GM18909 (cell line): ENCODE data around the gene NTMT1.

ENCODE experiments used
- ATAC-seq: cut with Tn5 transposase; IDR thresholded peaks from one replicate; pipeline ENCODE4 v1.9.1; 2021; ENCODE audit warnings: mild to moderate bottlenecking; ENCODE audit not compliant: unreplicated experiment, poor library complexity

Gene NTMT1

DNA sequence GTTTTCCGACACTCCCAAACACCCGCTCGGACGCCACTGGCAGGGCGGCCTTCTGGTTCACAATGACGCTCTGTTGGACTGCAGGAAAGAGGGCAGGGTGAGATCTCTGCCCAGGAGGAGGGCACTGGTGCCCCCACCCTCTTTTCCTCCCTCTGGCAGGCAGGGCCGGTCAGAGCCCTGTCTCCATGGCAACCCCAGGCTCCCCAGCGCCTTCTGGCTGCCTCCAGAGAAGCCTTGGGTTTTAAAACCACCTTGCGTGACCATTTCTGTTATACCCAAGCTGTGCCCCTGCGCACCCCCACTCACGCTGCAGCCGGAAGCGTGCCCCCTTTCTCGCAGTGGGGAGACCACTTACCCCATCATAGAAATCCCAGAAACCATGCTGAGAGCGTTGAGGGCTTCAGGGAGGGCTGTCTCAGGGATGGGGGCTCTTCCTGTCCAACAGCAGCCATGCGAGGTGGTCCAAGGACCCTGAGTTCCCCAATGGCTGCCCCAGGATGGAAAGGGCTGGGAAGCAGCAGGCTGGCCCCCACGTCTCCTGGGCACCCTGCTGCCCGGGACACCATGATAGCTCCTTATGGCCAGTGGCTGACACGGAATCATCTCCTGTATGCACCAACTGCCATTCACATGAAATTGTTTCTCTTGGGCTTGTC, 12.3 kb upstream of the NTMT1 start:
- no peak for ATAC-seq

DNA sequence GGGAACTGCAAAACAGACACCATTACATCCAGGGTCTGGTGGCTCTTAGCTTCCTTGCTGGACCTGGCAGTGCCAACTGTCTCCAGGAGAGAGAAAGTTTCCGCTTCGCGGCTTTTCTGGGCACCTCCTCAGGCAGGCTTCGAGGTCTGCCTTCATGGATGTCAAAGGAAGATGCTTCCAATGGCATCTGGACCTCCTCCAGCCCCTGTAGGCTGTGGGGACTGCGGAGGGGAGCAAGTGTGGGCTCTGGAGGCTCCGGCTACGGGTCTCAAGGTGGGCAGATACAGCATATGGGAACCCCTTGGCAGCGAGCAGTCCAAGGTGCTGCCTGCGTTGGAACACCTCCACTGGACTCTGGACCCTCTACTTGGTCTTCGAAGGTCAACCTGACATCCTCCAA, 11.0 kb upstream of the NTMT1 start:
- no peak for ATAC-seq

DNA sequence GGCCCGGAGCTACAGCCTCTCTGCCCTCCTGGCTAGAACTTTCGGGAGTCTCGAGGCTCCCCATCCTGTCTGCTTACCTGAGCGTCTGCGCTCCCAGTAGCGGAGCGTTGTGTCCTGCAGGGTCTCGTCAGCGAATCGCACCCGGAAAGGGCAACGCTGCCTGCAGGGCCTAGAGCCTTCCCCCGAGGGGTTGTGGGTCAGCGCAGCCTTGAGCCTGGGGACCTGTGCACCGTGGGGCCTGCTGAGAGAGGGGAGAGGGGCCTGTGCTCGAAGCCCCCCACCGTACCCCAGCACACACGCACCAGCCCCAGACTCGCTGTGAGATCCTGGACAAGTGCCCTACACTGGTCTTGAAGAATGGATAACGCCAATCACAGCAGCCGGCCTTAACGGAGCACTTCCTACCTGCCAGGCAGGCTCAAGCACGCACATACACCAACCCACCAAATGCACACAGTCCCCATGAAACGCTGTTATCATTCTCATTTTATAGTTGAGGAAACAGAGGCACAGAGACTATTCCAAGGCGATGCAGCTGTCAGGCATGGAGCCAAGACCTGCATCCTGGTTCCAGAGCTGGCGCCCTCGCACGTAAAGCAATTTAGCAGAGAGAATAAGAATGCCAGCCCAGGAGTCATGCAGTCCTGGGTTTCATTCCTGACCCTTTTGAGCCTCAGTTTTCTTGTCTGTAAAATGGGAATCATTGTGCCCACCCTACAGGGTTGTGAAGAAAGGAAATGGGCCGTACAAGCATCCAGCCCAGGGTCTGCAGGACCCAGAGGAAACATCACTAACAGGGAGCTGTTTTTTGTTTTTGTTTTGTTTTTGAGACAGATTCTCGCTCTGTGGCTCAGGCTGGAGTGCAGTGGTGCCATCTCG, 10.3 kb upstream of the NTMT1 start:
- no peak for ATAC-seq

DNA sequence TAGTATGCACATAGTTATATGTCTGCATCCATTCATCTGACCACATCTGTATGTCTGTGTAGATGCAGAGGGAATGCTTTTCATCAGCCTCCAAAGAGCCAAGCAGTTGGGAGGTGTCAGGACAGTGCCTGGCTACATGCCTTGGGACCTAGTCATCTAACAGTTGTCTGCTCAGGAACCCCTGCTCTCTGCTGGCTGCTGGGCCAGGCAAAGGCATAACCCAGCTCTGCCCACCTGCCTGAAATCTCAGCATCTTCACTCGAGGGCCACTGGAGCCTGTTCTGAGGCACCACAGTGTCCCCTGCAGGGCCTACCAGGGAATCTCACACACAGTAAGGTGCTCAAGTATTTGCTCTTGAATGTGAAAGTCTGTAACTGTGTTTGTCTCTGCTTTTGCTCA, 8.8 kb upstream of the NTMT1 start:
- no peak for ATAC-seq

DNA sequence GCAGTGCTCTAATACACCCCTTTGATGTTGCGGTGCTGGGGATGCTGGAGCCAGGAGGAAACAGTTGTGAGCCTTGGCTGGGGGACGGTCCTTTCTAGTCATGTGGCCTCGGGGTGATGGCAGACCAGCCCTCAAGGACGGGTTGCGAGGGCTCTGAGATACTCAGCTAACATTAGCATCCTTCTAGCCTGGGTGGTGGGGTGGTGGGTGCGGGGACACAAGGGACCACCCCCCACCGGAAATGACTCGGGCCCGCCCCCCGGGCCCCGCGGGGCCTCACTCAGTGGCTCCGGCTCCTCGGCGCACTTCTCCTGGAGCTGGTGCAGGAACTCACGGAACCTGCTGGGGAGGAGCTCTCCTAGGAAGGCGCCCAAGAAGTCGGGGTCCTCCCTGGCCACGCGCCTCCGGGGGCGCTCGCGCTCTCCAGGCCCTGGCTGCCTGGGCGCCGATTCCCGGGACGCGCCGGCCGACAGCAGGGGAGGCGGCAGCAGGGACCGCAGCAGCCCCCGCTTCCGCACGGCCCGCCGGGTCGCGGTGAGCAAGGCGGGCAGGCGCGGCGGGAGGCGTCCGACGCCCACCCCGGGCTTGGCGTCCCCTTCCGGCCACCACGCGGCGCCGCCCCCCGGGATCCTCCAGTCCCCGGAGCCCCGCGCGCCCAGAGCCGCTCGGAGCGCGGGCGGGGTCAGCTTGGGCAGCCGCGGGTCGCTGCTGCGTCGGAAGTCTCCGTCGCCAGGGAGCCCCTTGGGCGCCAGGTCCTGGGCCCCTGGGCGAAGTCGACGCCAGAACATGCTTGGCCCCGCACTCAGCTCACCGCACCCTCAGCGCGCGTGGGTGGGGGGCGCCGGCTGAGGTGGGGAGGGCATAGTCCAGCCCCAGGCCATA, 5.9 kb upstream of the NTMT1 start:
- no peak for ATAC-seq

DNA sequence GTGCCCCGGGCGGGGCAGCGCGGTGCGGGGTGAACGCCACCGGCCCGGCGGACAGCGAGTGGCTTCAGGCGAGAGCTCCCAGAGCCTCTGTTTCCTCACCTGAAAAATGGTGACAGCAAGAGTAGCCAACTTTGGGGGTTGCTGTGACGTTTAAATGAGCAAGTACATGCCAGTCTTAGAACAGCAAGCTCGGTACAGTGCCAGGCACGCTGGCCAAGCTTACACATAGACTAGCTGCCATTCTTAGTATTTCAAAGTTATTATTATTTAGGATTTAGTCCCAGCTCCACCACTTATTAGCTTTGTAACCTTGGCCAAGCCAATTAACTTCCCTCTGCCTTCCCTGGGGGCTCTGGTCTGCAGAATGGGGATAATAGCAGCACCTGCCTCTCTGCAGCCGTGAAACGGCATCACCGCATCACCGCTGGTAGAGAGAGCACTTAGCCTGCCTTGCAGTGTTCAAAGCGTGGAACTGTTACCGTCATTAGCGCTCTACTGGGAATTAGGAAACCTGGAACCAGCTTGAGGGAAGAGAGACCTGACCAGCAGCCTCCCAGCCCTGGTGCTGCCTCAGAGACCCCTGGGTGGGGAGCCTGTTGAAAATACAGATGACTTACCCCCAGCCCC, 5.2 kb upstream of the NTMT1 start, which contains the start of gene C9orf50:
Gene C9orf50, minus strand, starts transcription at position 433 of the 627 bp plus-strand sequence. CDS start 527 bp downstream, outside the sequence.
- ATAC-seq = no peak

DNA sequence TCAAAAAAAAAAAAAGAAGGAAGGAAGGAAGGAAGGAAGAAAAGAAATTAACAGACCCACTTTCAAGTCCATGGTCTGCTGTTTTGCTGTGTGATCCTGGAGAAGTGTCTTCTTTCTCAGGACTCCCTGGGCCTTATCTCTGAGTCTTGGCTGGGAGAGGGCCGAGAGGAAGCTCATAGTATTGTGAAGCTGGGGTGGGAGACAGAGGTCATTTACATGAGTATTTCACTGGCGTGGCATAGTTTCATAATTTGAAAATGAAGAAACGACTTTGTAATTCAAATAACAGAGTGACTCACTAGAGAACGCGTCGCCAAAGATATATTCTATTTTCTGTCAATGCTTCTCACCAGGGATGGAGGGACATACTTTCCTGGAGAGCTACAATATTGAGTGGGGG, 2.6 kb upstream of the NTMT1 start:
- no peak for ATAC-seq

DNA sequence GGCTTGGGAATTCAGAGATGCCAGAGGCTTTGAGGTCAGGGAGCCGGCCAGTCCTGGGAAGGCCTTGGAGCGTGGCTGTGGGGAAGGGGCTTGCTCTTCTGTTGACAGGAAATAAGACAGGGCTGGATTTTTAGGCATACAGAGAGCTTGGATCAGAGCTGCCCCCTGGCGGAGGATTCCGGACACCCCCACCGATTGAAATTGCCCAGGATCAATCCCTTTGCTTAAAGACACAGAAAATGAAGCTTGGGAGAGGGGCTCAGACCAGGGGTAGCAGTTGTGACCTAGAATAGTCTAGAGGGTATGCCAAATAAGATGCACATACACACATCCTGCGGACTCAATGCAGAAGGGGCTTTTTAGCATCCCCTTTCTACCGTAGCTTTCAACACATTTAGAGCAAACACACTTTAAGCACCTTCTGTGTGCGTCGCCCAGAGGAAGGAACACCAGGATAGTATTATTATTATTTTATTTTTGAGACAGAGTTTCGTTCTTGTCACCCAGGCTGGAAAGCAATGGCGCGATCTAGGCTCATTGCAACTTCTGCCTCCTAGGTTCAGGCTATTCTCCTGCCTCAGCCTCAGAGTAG, 1.7 kb upstream of the NTMT1 start:
- no peak for ATAC-seq

DNA sequence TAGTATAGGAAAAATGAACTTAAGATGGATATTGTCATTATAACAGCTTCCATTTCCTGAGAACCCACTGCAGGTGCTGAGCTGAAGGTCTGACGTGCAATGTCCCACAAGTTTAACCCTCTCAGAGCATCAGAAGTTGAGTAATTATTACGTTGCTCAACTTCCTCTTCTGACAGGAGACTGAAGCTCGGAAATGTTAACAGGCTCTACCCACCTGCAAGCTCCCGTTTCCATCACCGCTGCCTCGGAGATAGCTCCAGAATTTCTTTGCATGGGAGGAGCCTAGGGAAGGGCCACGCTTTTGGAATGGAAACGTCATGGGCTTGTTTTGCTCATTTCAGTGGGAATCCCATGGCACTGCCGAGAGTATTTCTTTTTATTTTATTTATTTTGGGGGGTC, 1.0 kb upstream of the NTMT1 start:
- no peak for ATAC-seq

DNA sequence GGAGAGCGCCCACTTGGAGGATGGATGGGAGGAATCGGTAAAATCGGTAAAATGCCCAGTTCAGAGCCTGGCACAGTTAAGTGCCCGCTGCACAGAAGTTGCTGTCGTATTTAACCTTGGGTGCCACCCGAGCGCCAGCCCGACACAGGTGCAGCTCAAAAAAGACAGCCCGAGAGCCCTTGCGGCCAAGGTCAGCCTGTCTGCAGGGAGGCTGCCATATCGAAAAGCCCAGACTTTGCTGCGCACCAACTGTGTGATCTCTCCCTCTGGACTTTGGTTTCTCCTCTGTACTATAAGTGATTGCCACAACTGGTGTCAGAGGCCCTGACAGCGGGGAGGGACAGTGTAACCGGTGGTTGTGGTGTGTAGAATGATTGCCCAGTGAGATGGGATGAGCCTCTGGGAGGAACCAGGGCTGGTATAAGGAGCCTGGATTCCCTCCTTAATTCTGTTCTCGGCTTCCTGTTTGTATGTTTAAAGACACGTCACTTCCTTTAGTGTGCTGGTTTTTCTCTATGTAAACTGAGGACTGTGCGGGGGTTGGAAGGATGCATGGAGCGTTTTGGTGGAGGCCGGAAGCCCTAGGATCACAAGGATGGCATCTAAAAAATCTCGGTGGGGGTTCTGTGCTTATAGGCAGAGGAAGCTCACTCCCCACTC, 792 bp downstream of the NTMT1 start:
- peak; percentile 26 for ATAC-seq

DNA sequence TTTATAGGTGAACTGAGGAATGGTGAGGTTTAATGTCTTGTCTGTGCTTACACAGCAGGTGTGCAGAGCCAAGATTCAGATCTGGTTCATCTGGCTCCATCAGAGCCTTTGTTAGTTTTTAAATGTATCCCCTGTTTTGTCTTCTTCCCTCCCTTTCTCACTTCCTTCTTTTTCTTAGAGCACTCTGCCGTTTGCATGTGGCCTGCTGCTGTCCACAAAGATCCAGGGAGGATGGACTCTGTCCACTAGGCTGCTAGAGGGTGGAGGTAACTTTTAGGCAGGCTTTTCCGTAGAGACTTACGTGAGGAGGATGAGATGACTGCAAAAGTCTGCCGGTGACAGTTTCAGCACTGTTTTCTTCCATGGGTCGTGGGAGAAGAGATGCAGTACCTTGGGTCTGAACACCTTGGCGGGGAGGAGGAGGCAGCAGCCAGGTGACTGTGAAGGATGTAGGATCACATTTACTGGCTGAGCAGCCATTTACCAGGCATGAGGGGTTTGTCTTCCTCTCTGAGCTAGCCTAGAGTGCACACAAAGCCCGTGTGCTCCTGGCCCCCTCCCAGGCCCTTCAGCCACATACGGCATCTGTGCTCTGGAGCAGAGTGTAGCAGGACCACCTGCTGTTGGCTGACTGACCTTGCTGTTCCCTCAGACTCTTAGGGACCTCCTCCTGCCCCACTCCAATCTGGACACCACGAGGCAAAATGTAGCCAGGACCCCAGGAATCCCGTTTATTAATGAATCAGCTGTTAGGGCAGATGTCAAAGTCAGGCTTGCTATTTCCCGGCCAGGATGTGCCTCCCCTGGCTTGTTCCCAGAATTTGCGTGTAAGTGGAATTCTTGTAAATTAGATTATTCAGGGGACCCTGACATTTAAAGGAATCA, 1.8 kb downstream of the NTMT1 start:
- ATAC-seq = no peak

DNA sequence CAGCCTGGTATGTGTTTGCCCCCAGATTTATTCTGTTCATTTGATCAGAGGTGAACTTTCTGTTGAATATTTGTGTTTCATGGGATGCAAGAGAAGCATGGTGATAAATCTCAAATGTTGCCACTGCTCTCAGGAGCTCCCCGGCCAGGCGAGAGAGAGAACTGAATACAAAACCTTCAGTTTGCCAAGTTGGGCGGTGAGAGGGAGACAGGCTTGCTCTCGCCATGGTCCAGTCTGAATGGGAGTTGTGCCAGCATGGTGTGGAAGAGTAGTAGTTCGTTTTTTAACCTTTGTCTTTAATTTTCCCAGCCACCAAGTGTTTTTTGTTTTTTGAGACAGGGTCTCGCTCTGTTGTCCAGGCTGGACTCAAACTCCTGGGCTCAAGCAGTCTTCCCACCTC, 2.7 kb downstream of the NTMT1 start:
- ATAC-seq = no peak

DNA sequence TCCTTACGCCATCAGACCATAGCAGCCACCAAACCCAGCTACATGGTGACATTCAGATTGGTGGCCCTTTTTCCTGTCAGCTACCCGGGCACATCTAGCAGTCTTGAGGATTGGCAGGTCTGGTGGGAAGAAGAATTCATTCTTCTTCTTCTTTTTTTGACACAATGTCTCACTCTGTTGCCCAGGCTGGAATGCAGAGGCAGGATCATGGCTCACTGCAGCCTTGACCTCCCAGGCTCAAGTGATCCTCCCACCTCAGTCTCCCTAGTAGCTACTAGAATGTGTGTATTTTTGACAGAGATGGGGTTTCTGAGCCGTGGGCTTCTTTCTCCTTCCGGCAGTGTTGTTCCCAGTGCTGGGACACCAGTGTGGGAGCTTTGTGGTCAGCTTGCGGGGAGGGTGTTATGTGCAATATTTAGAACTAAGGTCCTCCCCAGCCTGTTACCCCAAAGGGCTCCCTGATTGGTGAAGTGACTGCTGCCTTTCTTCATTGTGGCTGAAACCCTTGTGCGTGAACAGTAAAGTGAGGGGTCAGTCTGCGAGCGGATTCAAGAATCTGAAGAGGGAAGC, 3.4 kb downstream of the NTMT1 start:
- no peak for ATAC-seq

DNA sequence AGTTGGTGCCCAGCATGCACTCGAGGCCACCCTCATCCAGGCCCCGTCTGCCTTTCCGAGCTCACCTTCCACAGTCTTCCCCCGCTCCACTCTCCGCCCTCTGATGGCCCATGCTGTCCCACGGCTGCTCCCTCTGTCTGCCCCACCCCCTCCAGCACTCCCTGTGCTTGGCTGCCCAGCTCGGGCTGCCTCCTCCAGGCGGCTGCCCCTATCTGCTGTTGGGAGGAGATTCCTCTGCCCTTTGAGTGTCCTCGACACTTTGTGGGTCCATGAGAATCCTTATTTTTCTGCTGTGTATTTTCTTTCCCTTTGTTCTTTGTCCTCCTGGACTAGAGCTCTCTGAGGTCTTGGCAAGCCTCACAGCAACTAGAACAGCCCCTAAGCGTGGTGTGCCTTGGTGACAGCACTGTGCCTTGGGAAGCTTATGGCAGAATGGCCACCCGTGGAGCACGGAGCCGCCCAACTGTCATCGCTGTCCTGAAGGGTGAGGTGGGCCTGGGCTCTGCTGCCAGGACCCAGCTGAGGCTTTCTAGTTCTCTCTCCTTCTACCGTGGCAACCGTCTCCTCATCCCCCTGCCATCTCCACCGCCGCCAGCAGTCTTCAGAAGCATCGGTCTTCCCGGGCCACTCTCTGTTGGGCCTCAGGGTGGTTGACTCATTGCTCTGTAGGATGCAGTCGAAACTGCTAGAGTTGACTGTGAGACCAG, 5.2 kb downstream of the NTMT1 start:
- ATAC-seq = no peak

DNA sequence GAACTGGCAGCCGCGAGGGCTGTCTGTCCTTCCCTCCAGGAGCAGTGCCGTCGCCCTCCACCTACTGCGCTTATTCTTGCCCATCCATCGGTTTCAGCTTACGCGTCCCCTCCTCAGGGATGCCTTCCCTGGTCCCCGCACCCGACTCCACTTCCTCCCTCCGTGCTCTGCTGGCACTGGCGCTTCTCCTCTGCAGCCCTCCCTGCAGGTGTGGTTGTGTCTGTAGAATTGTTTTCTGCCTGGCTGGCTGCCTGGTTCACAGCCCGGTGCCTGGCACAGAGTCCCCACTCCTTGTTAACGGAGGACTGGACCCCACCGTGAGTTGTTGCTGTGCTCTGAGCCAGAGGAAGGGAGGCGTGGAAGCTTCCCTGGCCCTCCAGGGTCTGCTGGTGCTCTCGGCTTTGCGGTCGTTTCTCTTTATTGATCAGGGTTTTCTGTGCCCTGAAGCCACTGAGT, 5.7 kb downstream of the NTMT1 start:
- no peak for ATAC-seq

DNA sequence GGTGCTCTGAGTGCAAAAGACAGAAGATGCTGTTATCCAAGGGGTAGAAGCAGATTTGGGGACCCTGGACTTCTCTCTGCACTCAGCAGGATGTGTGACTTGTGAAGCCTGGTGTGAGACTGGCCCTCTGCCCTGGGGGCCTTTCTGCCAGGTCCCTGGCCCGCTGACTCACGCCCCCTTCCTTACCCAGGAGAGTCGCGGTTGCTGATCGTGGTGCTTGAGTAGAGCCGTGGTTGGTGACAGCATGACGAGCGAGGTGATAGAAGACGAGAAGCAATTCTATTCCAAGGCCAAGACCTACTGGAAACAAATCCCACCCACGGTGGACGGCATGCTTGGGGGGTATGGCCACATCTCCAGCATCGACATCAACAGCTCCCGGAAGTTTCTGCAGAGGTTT, 6.5 kb downstream of the NTMT1 start:
- no peak for ATAC-seq

DNA sequence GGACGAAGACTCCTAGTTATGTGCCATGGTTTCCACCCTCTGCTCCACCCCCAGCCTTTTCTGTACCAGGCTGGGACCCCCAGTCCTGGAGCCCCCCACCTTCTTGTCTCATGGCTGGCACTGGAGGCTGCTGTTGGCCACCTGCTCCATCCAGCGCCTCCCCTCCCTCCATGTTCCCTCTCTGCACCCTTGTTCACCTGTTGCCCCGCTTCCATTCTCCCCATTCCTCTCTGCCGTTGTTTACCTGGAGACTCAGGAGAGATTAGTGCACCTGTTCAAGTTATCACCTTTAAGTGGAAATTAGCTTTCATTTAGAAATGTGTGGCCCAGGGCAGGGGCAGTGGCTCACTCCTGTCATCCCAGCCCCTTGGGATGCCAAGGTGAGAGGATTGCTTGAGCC, 7.2 kb downstream of the NTMT1 start:
- ATAC-seq = no peak
